H1 (cell line): ENCODE measurements around the gene SLC26A11. TPM values are rescaled to one million over a fixed set of nuclear protein-coding genes. Genes with fewer than 3 reads are reported as not detected.

Source experiments
- ATF2 ChIP-seq: IDR thresholded peaks from 2 replicates; pipeline ENCODE4 v1.6.1; 2012; ENCODE audit warnings: low read length, inconsistent platforms
- BRCA1 ChIP-seq: IDR thresholded peaks from 2 replicates; pipeline ENCODE4 v1.6.1; 2012; ENCODE audit warnings: low read depth, low read length, improper control_type of control experiment
- CHD7 ChIP-seq: fragments of 300-600 bp; sonication (generic); IDR thresholded peaks from 2 replicates; pipeline ENCODE4 v1.7.1; 2012; ENCODE audit warnings: low read length, moderate library complexity, mild to moderate bottlenecking, inconsistent platforms; ENCODE audit not compliant: insufficient replicate concordance
- FOSL1 ChIP-seq: IDR thresholded peaks from 2 replicates; pipeline ENCODE4 v1.6.1; 2011; ENCODE audit warnings: mild to moderate bottlenecking, low read depth, low read length, moderate library complexity; ENCODE audit not compliant: insufficient read depth
- GTF2F1 ChIP-seq: IDR thresholded peaks from 2 replicates; pipeline ENCODE4 v1.6.1; 2012; ENCODE audit warnings: low read depth, low read length, improper control_type of control experiment, borderline replicate concordance
- HDAC6 ChIP-seq: IDR thresholded peaks from one replicate; pipeline ENCODE4 v1.7.1; 2012; ENCODE audit warnings: low read depth, mild to moderate bottlenecking, inconsistent platforms, low read length, moderate library complexity
- POLR2AphosphoS5 ChIP-seq: IDR thresholded peaks from 2 replicates; pipeline ENCODE4 v1.6.1; 2011; ENCODE audit warnings: low read depth, low read length
- SIX5 ChIP-seq: IDR thresholded peaks from 2 replicates; pipeline ENCODE4 v1.6.1; 2011; ENCODE audit warnings: mild to moderate bottlenecking, low read depth, low read length
- SP1 ChIP-seq: IDR thresholded peaks from 2 replicates; pipeline ENCODE4 v1.6.1; 2011; ENCODE audit warnings: low read depth, low read length
- SP2 ChIP-seq: IDR thresholded peaks from 2 replicates; pipeline ENCODE4 v1.6.1; 2012; ENCODE audit warnings: mild to moderate bottlenecking, low read length, inconsistent platforms
- TAF1 ChIP-seq: IDR thresholded peaks from 2 replicates; pipeline ENCODE4 v1.6.1; 2011; ENCODE audit warnings: mild to moderate bottlenecking, low read depth, low read length
- TEAD4 ChIP-seq: IDR thresholded peaks from 2 replicates; pipeline ENCODE4 v1.6.1; 2012; ENCODE audit warnings: low read depth, low read length, inconsistent platforms, mixed read lengths
- polyA plus RNA-seq, 7 experiments: library from polyadenylated mRNA; depleted of rRNA in 3 of 7; stranded (reverse) in 5 of 7; unstranded in 2 of 7; fragments of >200 nt in 5 of 7; fragments of 200-250 nt in 2 of 7; gene quantifications; 1 replicate in 5 of 7; 2 replicates in 1 of 7; 4 replicates in 1 of 7; pipeline versions ENCODE4 v1.2.1 to v1.2.3, GENCODE V29; 2011 to 2013; ENCODE audit warnings: missing spikeins in 2 of 7, mixed read lengths in 2 of 7
- total RNA-seq: library from RNA; stranded (reverse); fragmentation: NEBNext Ultra II Directional; extraction: Animal tissue kit (Norgen Biotek cat#: 25700); gene quantifications from 2 replicates; pipeline ENCODE4 v1.2.1, GENCODE V29; 2021

The SLC26A11 gene
- total and polyA plus RNA-seq, 2 of the 8 experiments (the other 6 are each of a cell fraction or from before 2014, with no cell fraction given): 15.5 to 25.9 TPM

GRCh38 chr17:80225230-80225629 is 5.0 kb downstream of the SLC26A11 start (continued):
- TF ChIP-seq CHD7: no peak
- no peak for TF ChIP-seq TAF1
- TF ChIP-seq SP1: no peak
- TF ChIP-seq SP2: no peak
- no peak for TF ChIP-seq GTF2F1
- no peak for TF ChIP-seq HDAC6
- no peak for TF ChIP-seq FOSL1
- no peak for TF ChIP-seq TEAD4
- TF ChIP-seq POLR2AphosphoS5: no peak
- no peak for TF ChIP-seq ATF2
- TF ChIP-seq SIX5: no peak
- TF ChIP-seq BRCA1: no peak
